ENCODE data around the gene PDHA1.

GRCh38 chrX:19372547-19373331 lies 29.0 kb downstream of the PDHA1 start:
- TF ChIP-seq, protein P1, sequence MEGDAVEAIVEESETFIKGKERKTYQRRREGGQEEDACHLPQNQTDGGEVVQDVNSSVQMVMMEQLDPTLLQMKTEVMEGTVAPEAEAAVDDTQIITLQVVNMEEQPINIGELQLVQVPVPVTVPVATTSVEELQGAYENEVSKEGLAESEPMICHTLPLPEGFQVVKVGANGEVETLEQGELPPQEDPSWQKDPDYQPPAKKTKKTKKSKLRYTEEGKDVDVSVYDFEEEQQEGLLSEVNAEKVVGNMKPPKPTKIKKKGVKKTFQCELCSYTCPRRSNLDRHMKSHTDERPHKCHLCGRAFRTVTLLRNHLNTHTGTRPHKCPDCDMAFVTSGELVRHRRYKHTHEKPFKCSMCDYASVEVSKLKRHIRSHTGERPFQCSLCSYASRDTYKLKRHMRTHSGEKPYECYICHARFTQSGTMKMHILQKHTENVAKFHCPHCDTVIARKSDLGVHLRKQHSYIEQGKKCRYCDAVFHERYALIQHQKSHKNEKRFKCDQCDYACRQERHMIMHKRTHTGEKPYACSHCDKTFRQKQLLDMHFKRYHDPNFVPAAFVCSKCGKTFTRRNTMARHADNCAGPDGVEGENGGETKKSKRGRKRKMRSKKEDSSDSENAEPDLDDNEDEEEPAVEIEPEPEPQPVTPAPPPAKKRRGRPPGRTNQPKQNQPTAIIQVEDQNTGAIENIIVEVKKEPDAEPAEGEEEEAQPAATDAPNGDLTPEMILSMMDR (IDR thresholded peaks at IDR 0.05; ENCODE audit: insufficient read depth, low read length): no peak
- TF ChIP-seq POLR2AphosphoS5 (IDR thresholded peaks at IDR 0.05; ENCODE audit: low read depth) (no peak), REST (IDR thresholded peaks at IDR 0.05; ENCODE audit: insufficient replicate concordance, low read depth) (no peak)

Measured in HL-60 (cell line).